ENCODE measurements around the gene ADAMTS9.

Gene ADAMTS9

GRCh38 chr3:64576211-64576775 lies 111.5 kb downstream of the ADAMTS9 start:
- no peak overlapping the region for H3K4me3 ChIP-seq (replicated peaks; ENCODE audit: low read depth, low read length)
- no peak for DNase-seq (ENCODE audit: extremely low read depth, low read depth)
- no peak for TF ChIP-seq CTCF (IDR thresholded peaks at IDR 0.05; ENCODE audit: low read depth, low read length, missing control alignments)

GRCh38 chr3:64575211-64575844 lies 112.5 kb downstream of the ADAMTS9 start:
- no peak overlapping the region for H3K4me3 ChIP-seq (replicated peaks; ENCODE audit: low read depth, low read length)
- TF ChIP-seq CTCF (IDR thresholded peaks at IDR 0.05; ENCODE audit: low read depth, low read length, missing control alignments), result peak; percentile 57
- DNase-seq (ENCODE audit: extremely low read depth, low read depth), result peak; percentile 11

GRCh38 chr3:64574194-64574593 lies 113.6 kb downstream of the ADAMTS9 start:
- no peak overlapping the region for H3K4me3 ChIP-seq (replicated peaks; ENCODE audit: low read depth, low read length)
- no peak for TF ChIP-seq CTCF (IDR thresholded peaks at IDR 0.05; ENCODE audit: low read depth, low read length, missing control alignments)
- no peak for DNase-seq (ENCODE audit: extremely low read depth, low read depth)

- no peak for DNase-seq (ENCODE audit: extremely low read depth, low read depth)
- TF ChIP-seq CTCF (IDR thresholded peaks at IDR 0.05; ENCODE audit: low read depth, low read length, missing control alignments), result no peak
- H3K4me3 ChIP-seq (replicated peaks; ENCODE audit: low read depth, low read length), result no peak overlapping the region
Observed at GRCh38 chr3:64571982-64572381, 115.8 kb downstream of the ADAMTS9 start.

GRCh38 chr3:64568895-64569517 lies 118.8 kb downstream of the ADAMTS9 start:
- no peak for DNase-seq (ENCODE audit: extremely low read depth, low read depth)

GRCh38 chr3:64566859-64567258 lies 120.9 kb downstream of the ADAMTS9 start:
- DNase-seq (ENCODE audit: extremely low read depth, low read depth), result no peak
- H3K4me3 ChIP-seq (replicated peaks; ENCODE audit: low read depth, low read length), result no peak overlapping the region
- no peak for TF ChIP-seq CTCF (IDR thresholded peaks at IDR 0.05; ENCODE audit: low read depth, low read length, missing control alignments)

More at GRCh38 chr3:64568895-64569517, 118.8 kb downstream of the ADAMTS9 start:
- no peak overlapping the region for H3K4me3 ChIP-seq (replicated peaks; ENCODE audit: low read depth, low read length)
- TF ChIP-seq CTCF (IDR thresholded peaks at IDR 0.05; ENCODE audit: low read depth, low read length, missing control alignments), result no peak

Measured in HFF-Myc (cell line).